Measurements from ENCODE around the gene SERPINB1. TPM values are rescaled to one million over a fixed set of nuclear protein-coding genes. Genes with fewer than 3 reads are reported as not detected.
A peak's percentile ranks its signal among the peaks of the same experiment; 100 is the strongest.

Gene SERPINB1
- total and polyA plus RNA-seq, 9 of the 15 experiments (the other 6 are each of a cell fraction or from before 2014, with no cell fraction given): 33.9 to 108 (median 63.8) TPM

DNA sequence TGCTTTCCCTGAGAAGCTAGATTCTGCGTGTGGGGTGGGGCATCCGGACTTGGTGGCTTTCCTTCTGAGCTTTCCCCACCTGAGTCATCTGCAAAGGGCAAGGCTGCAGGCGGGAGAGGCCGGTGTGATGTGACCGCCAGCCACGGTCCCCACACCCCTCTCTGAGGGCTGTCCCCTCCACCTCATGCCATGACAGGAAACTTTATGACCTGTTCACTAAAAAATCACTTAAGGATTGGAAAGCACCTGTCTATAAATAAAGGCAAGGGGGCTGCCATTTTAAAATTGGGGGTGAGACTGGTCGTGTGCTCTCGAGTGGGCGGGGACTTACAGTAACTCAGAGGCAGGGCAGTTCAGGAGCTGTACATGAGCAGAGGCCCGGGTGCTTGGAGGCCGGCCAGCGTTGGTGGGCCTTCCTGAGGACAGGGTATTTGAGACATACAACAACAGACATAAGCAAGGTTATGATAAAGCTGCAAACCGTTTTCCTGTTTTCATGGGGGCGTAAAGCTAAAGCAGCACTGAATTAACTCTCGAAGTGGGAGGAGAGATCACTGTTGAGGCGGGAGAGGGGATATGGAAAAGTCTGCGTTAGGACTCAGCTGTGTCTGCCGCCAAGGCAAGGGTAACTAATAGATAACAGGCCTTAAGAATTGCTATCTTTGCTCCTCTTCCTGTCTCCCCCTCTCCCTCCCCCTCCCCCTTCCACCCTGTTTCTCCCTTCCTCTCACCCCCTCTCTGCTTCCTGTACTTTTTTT is 16.1 kb upstream of the SERPINB1 start (continued):
- TF ChIP-seq ZNF318 (IDR thresholded peaks at IDR 0.05; ENCODE audit: borderline replicate concordance in 1 of 2, low read depth in 1 of 2): peak in 1 of 2 experiments; percentile 84; a peak in 2 of 4 replicates
- peak; percentile 75 for TF ChIP-seq FOSL1 (tag; conservative IDR thresholded peaks at IDR 0.05)
- TF ChIP-seq STAG1 (CRISPR knock-in tag; IDR thresholded peaks at IDR 0.05; ENCODE audit: borderline replicate concordance): no peak
- no peak for TF ChIP-seq DNMT1 (IDR thresholded peaks at IDR 0.05)
- TF ChIP-seq NCOA1 (IDR thresholded peaks at IDR 0.05; ENCODE audit: low read depth): peak; percentile 73
- no peak for TF ChIP-seq ZBTB26 (CRISPR knock-in tag; IDR thresholded peaks at IDR 0.05)
- peak; percentile 89 for TF ChIP-seq POLR2H (tag; IDR thresholded peaks at IDR 0.05; ENCODE audit: low read depth)
- no peak for TF ChIP-seq IFI16 (CRISPR knock-in tag; IDR thresholded peaks at IDR 0.05)
- no peak for TF ChIP-seq PHF20 (IDR thresholded peaks at IDR 0.05; ENCODE audit: partially characterized antibody)
- TF ChIP-seq GATA2 (CRISPR knock-in tag; IDR thresholded peaks at IDR 0.05): 0 out of 2 replicates have a peak, but pooled peaks have one; percentile 55
- 0 out of 2 replicates have a peak, but pooled peaks have one; percentile 15 for TF ChIP-seq FOXJ2 (tag; IDR thresholded peaks at IDR 0.05)
- TF ChIP-seq SMAD2 (IDR thresholded peaks at IDR 0.05; ENCODE audit: low read depth, low read length): no peak
- TF ChIP-seq NR2F6 (CRISPR knock-in tag; IDR thresholded peaks at IDR 0.05): no peak
- TF ChIP-seq TSC22D4 (tag; IDR thresholded peaks at IDR 0.05): no peak
